Endothelial cell of umbilical vein (primary cell): Measurements from ENCODE around the gene ETNK1. TPM values are rescaled to one million over a fixed set of nuclear protein-coding genes. Genes with fewer than 3 reads are reported as not detected.

ENCODE experiments used
- BruUV-seq: library from RNA; stranded (reverse); fragments of 400-500 nt; replicated peaks from 2 replicates; lab custom pipeline; 2021; lab: Mats Ljungman, UMichigan
- CTCF ChIA-PET: fragments of 300-600, 350-600 bp; sonication (Branson Sonifier 250); formaldehyde crosslinking; loops from one replicate; lab custom pipeline; 2021; ENCODE audit warnings: antibody characterized with exemption, inconsistent platforms; lab: Charles Lee
- POLR2A ChIA-PET: fragments of 300-600, 350-600 bp; sonication (Branson Sonifier 250); formaldehyde crosslinking; loops from one replicate; lab custom pipeline; 2021; ENCODE audit warnings: antibody characterized with exemption, inconsistent platforms; lab: Charles Lee
- DNase-seq: peaks from one replicate; pipeline ENCODE4 v3.0.0-alpha.2; 2011; ENCODE audit warnings: low read depth, low spot score
- FAIRE-seq: peaks from 2 replicates; lab custom pipeline; 2011; peaks lifted over from hg19 to GRCh38; lab: Jason Lieb, UNC
- H2AFZ ChIP-seq: 2 replicates; pipeline ENCODE4 v1.6.0; 2012; ENCODE audit warnings: low read depth, low read length, control low read depth, inconsistent platforms
- H3K27ac ChIP-seq: 2 replicates; pipeline ENCODE4 v1.5.1; 2011; ENCODE audit warnings: low read depth, mild to moderate bottlenecking, control low read depth, low read length, moderate library complexity; ENCODE audit not compliant: insufficient read depth
- H3K27me3 ChIP-seq, 2 experiments: 2 replicates each; pipeline versions ENCODE4 v1.6.0 to v1.6.1; 2011; ENCODE audit warnings: low read length in 2 of 2, mixed read lengths in 1 of 2; ENCODE audit not compliant: control insufficient read depth in 2 of 2, insufficient read depth in 2 of 2
- H3K36me3 ChIP-seq, 2 experiments: 2 replicates in 1 of 2; 3 replicates in 1 of 2; pipeline ENCODE4 v1.5.1; 2011; ENCODE audit warnings: low read length in 2 of 2, mild to moderate bottlenecking in 1 of 2, moderate library complexity in 1 of 2; ENCODE audit not compliant: control insufficient read depth in 2 of 2, insufficient read depth in 2 of 2; ENCODE audit errors: extremely low read depth in 1 of 2
- H3K4me1 ChIP-seq: 3 replicates; pipeline ENCODE4 v1.5.1; 2011; ENCODE audit warnings: mild to moderate bottlenecking, low read length; ENCODE audit not compliant: control insufficient read depth, insufficient read depth; ENCODE audit errors: extremely low read depth
- H3K4me2 ChIP-seq: 2 replicates; pipeline ENCODE4 v1.6.1; 2011; ENCODE audit warnings: low read length, control low read depth, mixed read lengths; ENCODE audit not compliant: insufficient read depth
- H3K4me3 ChIP-seq, 3 experiments: fragments of 200-600 bp in 1 of 3; sonication (generic), shearing (Covaris generic) in 1 of 3; replicated peaks in 1 of 3; 2 replicates each; pipeline ENCODE4 v1.5.1; 2011 to 2016; ENCODE audit warnings: control low read depth in 3 of 3, low read length in 3 of 3, mild to moderate bottlenecking in 2 of 3, inconsistent platforms in 1 of 3, low read depth in 1 of 3, moderate library complexity in 1 of 3; ENCODE audit not compliant: insufficient read depth in 1 of 3
- H3K79me2 ChIP-seq: 2 replicates; pipeline ENCODE4 v1.6.0; 2012; ENCODE audit warnings: low read length, inconsistent platforms; ENCODE audit not compliant: control insufficient read depth, insufficient read depth
- H3K9ac ChIP-seq: replicated peaks from 2 replicates; pipeline ENCODE3; 2011; ENCODE audit warnings: low read length, control low read depth; ENCODE audit not compliant: insufficient read depth; ENCODE audit errors: extremely low read depth
- H3K9me1 ChIP-seq: replicated peaks from 3 replicates; pipeline ENCODE4 v1.6.0; 2011; ENCODE audit warnings: mild to moderate bottlenecking, low read length; ENCODE audit not compliant: control insufficient read depth, insufficient read depth; ENCODE audit errors: extremely low read depth
- H3K9me3 ChIP-seq: replicated peaks from 2 replicates; pipeline ENCODE4 v1.5.1; 2012; ENCODE audit warnings: low read length, inconsistent platforms; ENCODE audit not compliant: control insufficient read depth, insufficient read depth
- H4K20me1 ChIP-seq: replicated peaks from 2 replicates; pipeline ENCODE3; 2011; ENCODE audit warnings: mild to moderate bottlenecking, low read length; ENCODE audit not compliant: control insufficient read depth, insufficient read depth; ENCODE audit errors: extremely low read depth
- CTCF ChIP-seq, 2 donors: IDR thresholded peaks; 1 replicate in 1 of 2; 2 replicates in 1 of 2; pipeline ENCODE4 v1.5.1; 2011; ENCODE audit warnings: low read length in 2 of 2, mild to moderate bottlenecking in 2 of 2, moderate library complexity in 2 of 2, control low read depth in 1 of 2, inconsistent platforms in 1 of 2, low read depth in 1 of 2; ENCODE audit not compliant: insufficient read depth in 1 of 2; ENCODE audit errors: extremely low read depth in 1 of 2
- EZH2 ChIP-seq: IDR thresholded peaks from 2 replicates; pipeline ENCODE4 v1.6.1; 2012; ENCODE audit warnings: borderline replicate concordance, low read depth, mild to moderate bottlenecking, moderate library complexity, low read length, inconsistent platforms; ENCODE audit not compliant: severe bottlenecking
- FOS ChIP-seq: IDR thresholded peaks from 2 replicates; pipeline ENCODE4 v1.6.1; 2011; ENCODE audit warnings: mild to moderate bottlenecking, low read length, moderate library complexity, borderline replicate concordance; ENCODE audit not compliant: insufficient read depth
- GATA2 ChIP-seq: IDR thresholded peaks from 2 replicates; pipeline ENCODE4 v1.7.0; 2011; ENCODE audit warnings: low read depth, mild to moderate bottlenecking, moderate library complexity, mixed read lengths, low read length; ENCODE audit not compliant: insufficient read length, insufficient read depth
- JUN ChIP-seq: IDR thresholded peaks from 2 replicates; pipeline ENCODE4 v1.6.1; 2011; ENCODE audit warnings: borderline replicate concordance, low read depth; ENCODE audit not compliant: insufficient read length, insufficient read depth
- MAX ChIP-seq: IDR thresholded peaks from 2 replicates; pipeline ENCODE4 v1.6.1; 2011; ENCODE audit not compliant: insufficient read depth, insufficient read length
- MYC ChIP-seq: IDR thresholded peaks from one replicate; pipeline ENCODE4 v1.6.1; 2011; ENCODE audit warnings: mild to moderate bottlenecking, low read depth, low read length
- POLR2A ChIP-seq: IDR thresholded peaks from 2 replicates; pipeline ENCODE4 v1.6.1; 2012; ENCODE audit warnings: low read depth, mild to moderate bottlenecking, control low read depth, low read length
- POLR2AphosphoS5 ChIP-seq: IDR thresholded peaks from 2 replicates; pipeline ENCODE4 v1.6.1; 2012; ENCODE audit warnings: low read depth, mild to moderate bottlenecking, control low read depth, low read length, moderate library complexity; ENCODE audit not compliant: insufficient read depth
- dilution Hi-C: fragments of 300-500 bp; cut with MboI; formaldehyde crosslinking; loops from one replicate; pipeline ENCODE4 v1.15.0; 2019; ENCODE audit warnings: low sequenced_read_pairs; ENCODE audit not compliant: extremely low pct_ligation_motif_present
- intact Hi-C: fragments of 100-400 bp; cut with micrococcal nuclease; formaldehyde crosslinking; loops from one replicate; pipeline ENCODE4 v1.10.0; 2022
- polyA plus RNA-seq, 4 experiments: library from polyadenylated mRNA; depleted of rRNA in 3 of 4; stranded (reverse) in 3 of 4; unstranded in 1 of 4; fragments of >200 nt; gene quantifications; 2 replicates each; pipeline versions ENCODE4 v1.2.1 to v1.2.3, GENCODE V29; 2011 to 2012; ENCODE audit warnings: missing spikeins in 1 of 4
- total RNA-seq: library from RNA; stranded (reverse); gene quantifications from 2 replicates; pipeline ENCODE4 v1.2.3, GENCODE V29; 2021

The ETNK1 gene
- total and polyA plus RNA-seq, 2 donors (not counting 3 experiments of a cell fraction or from before 2014, with no cell fraction given): 11.4 to 68.4 TPM

GRCh38 chr12:22677781-22678574 lies 53.0 kb downstream of the ETNK1 start:
- ChIA-PET CTCF (no interaction called here), POLR2A (no interaction called here)
- no peaks in the 10 kb centered on the region for H4K20me1 ChIP-seq
- dilution Hi-C loops: no loop called here
- no peaks in the 10 kb centered on the region for H3K4me1 ChIP-seq
- no peak overlapping the region for H3K4me2 ChIP-seq
- no peak for DNase-seq
- peaks cover 2% of the 10 kb centered on the region for H3K79me2 ChIP-seq
- H3K9me1 ChIP-seq: no peaks in the 10 kb centered on the region
- H3K27ac ChIP-seq: no peak overlapping the region
- no TSS peak for BruUV-seq
- no peak overlapping the region for H2AFZ ChIP-seq
- intact Hi-C loops: no loop called here
- TF ChIP-seq FOS: no peak
- TF ChIP-seq EZH2: no peak
- TF ChIP-seq CTCF (IDR thresholded peaks at IDR 0.05; ENCODE audit: extremely low read depth in 1 of 2, insufficient read depth in 1 of 2, low read depth in 1 of 2, low read length in 2 of 2): no peak
- TF ChIP-seq GATA2: no peak
- no peak for TF ChIP-seq MYC
- no peak for TF ChIP-seq MAX
- TF ChIP-seq JUN: no peak
- no peak for TF ChIP-seq POLR2A
- TF ChIP-seq POLR2AphosphoS5: no peak
- H3K4me3 ChIP-seq: no peak overlapping the region
- H3K9ac ChIP-seq: no peak overlapping the region
- no peak for FAIRE-seq
- H3K9me3 ChIP-seq: no peaks in the 10 kb centered on the region
- peaks cover 6% of the 10 kb centered on the region in 2 experiments for H3K36me3 ChIP-seq
- H3K27me3 ChIP-seq: no peaks in the 10 kb centered on the region
